ENCODE measurements around the gene LIN28A.

- TF ChIP-seq CTCF (IDR thresholded peaks at IDR 0.05) = peak in 1 of 4 experiments; percentile 19
- peak; percentile 4 to 80 for TF ChIP-seq POLR2A (IDR thresholded peaks at IDR 0.05)
These were observed 61.8 kb downstream of the LIN28A start, which contains the start of gene HMGN2 for GRCh38 chr1:26472320-26472900.

Data from uterus (tissue), 2 donors.